ENCODE data around the gene BAIAP2. TPM values are rescaled to one million over a fixed set of nuclear protein-coding genes. Genes with fewer than 3 reads are reported as not detected.

The BAIAP2 gene
- total and polyA plus RNA-seq, 2 of the 13 experiments (the other 11 are each of a cell fraction or from before 2014, with no cell fraction given) = 22.5 to 24.0 TPM

DNA sequence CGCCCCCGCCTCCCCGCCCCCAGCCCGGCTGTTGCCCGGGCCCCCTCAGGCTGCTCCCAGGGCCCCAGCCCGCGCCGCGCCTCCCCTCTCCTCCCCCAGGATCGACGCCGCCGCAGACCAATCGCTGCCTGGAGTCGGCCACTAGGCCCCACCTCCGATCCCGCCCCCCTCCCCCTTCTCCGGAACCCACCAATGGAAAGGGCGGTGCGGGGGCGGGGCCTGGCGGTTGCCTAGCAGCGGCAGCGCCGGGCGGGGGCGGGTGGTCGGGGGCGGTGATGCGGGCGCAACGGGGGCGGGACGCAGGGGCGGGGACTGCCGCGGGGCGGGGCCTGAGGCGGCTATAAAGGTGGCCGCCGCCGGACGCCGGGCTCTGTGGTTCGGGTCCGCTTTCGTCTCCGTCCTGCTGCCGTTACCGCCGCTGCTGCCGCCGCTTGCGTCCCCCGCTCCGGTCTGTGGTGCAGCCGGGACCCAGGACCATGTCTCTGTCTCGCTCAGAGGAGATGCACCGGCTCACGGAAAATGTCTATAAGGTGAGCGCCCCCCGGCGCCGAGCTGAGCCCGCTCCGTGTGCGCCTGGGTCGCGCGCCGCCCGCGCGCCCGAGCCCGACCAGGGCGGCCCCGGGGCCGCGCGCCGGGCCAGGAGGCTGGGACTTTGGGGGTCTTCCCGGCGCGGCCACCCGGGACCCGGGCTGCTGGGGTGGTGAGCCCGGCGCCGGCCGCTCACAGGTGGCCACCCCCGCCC is at the start of gene BAIAP2 (continued):
- TF ChIP-seq IKZF4 (CRISPR knock-in tag; IDR thresholded peaks at IDR 0.05; ENCODE audit: borderline replicate concordance, low read depth, not compliant biosample characterization) = peak; percentile 86
- TF ChIP-seq SAP130 (CRISPR knock-in tag; IDR thresholded peaks at IDR 0.05; ENCODE audit: low read depth) = peak; percentile 69
- TF ChIP-seq ZNF747 (CRISPR knock-in tag; IDR thresholded peaks at IDR 0.05; ENCODE audit: borderline replicate concordance) = peak; percentile 43; the same call in 1 of the 2 replicates
- peak; percentile 91 for TF ChIP-seq SP2 (CRISPR knock-in tag; IDR thresholded peaks at IDR 0.05)
- TF ChIP-seq, protein P1, sequence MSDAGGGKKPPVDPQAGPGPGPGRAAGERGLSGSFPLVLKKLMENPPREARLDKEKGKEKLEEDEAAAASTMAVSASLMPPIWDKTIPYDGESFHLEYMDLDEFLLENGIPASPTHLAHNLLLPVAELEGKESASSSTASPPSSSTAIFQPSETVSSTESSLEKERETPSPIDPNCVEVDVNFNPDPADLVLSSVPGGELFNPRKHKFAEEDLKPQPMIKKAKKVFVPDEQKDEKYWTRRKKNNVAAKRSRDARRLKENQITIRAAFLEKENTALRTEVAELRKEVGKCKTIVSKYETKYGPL (CRISPR knock-in tag; IDR thresholded peaks at IDR 0.05) = peak; percentile 70; the same call in 1 of the 2 replicates
- TF ChIP-seq DR1 (CRISPR knock-in tag; IDR thresholded peaks at IDR 0.05) = peak; percentile 72; the same call in 1 of the 2 replicates
- TF ChIP-seq, protein P2, sequence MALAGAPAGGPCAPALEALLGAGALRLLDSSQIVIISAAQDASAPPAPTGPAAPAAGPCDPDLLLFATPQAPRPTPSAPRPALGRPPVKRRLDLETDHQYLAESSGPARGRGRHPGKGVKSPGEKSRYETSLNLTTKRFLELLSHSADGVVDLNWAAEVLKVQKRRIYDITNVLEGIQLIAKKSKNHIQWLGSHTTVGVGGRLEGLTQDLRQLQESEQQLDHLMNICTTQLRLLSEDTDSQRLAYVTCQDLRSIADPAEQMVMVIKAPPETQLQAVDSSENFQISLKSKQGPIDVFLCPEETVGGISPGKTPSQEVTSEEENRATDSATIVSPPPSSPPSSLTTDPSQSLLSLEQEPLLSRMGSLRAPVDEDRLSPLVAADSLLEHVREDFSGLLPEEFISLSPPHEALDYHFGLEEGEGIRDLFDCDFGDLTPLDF (CRISPR knock-in tag; IDR thresholded peaks at IDR 0.05) = no peak
- peak; percentile 31; the same call in 1 of the 2 replicates for TF ChIP-seq ZNF292 (CRISPR knock-in tag; IDR thresholded peaks at IDR 0.05; ENCODE audit: borderline replicate concordance, low read depth)
- no peak for TF ChIP-seq CCAR2 (optimal IDR thresholded peaks at IDR 0.05; ENCODE audit: low read depth, low read length)
- peak; percentile 85 for TF ChIP-seq SMAD3 (CRISPR knock-in tag; IDR thresholded peaks at IDR 0.05)
- TF ChIP-seq, protein P3, sequence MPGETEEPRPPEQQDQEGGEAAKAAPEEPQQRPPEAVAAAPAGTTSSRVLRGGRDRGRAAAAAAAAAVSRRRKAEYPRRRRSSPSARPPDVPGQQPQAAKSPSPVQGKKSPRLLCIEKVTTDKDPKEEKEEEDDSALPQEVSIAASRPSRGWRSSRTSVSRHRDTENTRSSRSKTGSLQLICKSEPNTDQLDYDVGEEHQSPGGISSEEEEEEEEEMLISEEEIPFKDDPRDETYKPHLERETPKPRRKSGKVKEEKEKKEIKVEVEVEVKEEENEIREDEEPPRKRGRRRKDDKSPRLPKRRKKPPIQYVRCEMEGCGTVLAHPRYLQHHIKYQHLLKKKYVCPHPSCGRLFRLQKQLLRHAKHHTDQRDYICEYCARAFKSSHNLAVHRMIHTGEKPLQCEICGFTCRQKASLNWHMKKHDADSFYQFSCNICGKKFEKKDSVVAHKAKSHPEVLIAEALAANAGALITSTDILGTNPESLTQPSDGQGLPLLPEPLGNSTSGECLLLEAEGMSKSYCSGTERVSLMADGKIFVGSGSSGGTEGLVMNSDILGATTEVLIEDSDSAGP (CRISPR knock-in tag; IDR thresholded peaks at IDR 0.05; ENCODE audit: borderline replicate concordance) = peak; percentile 10; the same call in 1 of the 2 replicates
- no peak; the same call in 1 of the 2 replicates for TF ChIP-seq ZNF232 (CRISPR knock-in tag; IDR thresholded peaks at IDR 0.05; ENCODE audit: borderline replicate concordance)
- TF ChIP-seq MIXL1 (CRISPR knock-in tag; IDR thresholded peaks at IDR 0.05) = 0 out of 2 replicates have a peak, but pooled peaks have one; percentile 46
- TF ChIP-seq KLF11 (CRISPR knock-in tag; IDR thresholded peaks at IDR 0.05) = peak; percentile 79; the same call in 1 of the 2 replicates
- peak; percentile 79 for TF ChIP-seq ZBTB7B (CRISPR knock-in tag; IDR thresholded peaks at IDR 0.05)
- peak; percentile 68; the same call in 1 of the 2 replicates for TF ChIP-seq ZNF564 (CRISPR knock-in tag; IDR thresholded peaks at IDR 0.05)
- TF ChIP-seq ZNF710 (CRISPR knock-in tag; IDR thresholded peaks at IDR 0.05; ENCODE audit: borderline replicate concordance) = peak; percentile 78; the same call in 1 of the 2 replicates
- peak; percentile 51; the same call in 1 of the 2 replicates for TF ChIP-seq IKZF5 (CRISPR knock-in tag; IDR thresholded peaks at IDR 0.05)
- TF ChIP-seq, protein P4, sequence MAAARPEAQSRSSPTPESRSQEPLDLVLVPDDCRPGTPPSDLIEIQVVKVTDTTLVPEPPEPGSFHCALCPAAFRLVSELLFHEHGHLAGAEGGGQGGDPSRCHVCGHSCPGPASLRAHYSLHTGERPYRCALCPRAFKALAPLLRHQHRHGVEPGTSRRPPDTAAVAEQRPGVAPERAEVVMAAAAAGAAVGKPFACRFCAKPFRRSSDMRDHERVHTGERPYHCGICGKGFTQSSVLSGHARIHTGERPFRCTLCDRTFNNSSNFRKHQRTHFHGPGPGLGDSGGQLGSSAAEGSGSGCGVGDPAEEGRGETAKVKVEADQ (CRISPR knock-in tag; IDR thresholded peaks at IDR 0.05; ENCODE audit: borderline replicate concordance) = peak; percentile 26; the same call in 1 of the 2 replicates
